ENCODE measurements around the gene ARSD.
"Not testable (repeated sequence)": the region's sequence is repeated elsewhere in the genome, so short reads cannot be mapped to it uniquely, and the experiment has no call there.

DNA sequence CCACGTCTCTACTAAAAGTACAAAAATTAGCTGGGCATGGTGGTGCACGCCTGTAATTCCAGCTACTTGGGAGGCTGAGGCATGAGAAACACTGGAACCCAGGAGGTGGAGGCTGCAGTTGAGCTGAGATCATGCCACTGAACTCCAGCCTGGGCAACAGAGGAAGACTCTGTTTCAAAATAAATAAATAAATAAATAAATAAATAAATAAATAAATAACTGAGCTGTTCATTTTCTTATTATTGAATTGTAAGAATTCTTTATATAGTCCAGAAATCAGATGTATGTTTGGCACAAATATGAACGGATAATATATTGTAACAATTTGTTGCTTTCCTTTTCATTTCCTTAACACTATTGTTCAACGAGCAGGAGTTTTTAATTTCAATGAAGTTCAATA, 49.5 kb upstream of the ARSD start:
- TF ChIP-seq ESRRG (CRISPR knock-in tag; IDR thresholded peaks at IDR 0.05); PATZ1 (CRISPR knock-in tag; IDR thresholded peaks at IDR 0.05; ENCODE audit: borderline replicate concordance); RARB (CRISPR knock-in tag; IDR thresholded peaks at IDR 0.05); OSR1 (CRISPR knock-in tag; IDR thresholded peaks at IDR 0.05); CSDC2 (CRISPR knock-in tag; IDR thresholded peaks at IDR 0.05); ARNTL (CRISPR knock-in tag; IDR thresholded peaks at IDR 0.05; ENCODE audit: borderline replicate concordance, low read depth); ZFP3 (CRISPR knock-in tag; IDR thresholded peaks at IDR 0.05): not testable (repeated sequence)
- TF ChIP-seq, protein P1, sequence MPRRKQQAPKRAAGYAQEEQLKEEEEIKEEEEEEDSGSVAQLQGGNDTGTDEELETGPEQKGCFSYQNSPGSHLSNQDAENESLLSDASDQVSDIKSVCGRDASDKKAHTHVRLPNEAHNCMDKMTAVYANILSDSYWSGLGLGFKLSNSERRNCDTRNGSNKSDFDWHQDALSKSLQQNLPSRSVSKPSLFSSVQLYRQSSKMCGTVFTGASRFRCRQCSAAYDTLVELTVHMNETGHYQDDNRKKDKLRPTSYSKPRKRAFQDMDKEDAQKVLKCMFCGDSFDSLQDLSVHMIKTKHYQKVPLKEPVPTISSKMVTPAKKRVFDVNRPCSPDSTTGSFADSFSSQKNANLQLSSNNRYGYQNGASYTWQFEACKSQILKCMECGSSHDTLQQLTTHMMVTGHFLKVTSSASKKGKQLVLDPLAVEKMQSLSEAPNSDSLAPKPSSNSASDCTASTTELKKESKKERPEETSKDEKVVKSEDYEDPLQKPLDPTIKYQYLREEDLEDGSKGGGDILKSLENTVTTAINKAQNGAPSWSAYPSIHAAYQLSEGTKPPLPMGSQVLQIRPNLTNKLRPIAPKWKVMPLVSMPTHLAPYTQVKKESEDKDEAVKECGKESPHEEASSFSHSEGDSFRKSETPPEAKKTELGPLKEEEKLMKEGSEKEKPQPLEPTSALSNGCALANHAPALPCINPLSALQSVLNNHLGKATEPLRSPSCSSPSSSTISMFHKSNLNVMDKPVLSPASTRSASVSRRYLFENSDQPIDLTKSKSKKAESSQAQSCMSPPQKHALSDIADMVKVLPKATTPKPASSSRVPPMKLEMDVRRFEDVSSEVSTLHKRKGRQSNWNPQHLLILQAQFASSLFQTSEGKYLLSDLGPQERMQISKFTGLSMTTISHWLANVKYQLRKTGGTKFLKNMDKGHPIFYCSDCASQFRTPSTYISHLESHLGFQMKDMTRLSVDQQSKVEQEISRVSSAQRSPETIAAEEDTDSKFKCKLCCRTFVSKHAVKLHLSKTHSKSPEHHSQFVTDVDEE (CRISPR knock-in tag; IDR thresholded peaks at IDR 0.05): not testable (repeated sequence)
